Activated naive CD4-positive, alpha-beta T cell (primary cell): ENCODE measurements around the gene UGT1A7.
"Not testable (repeated sequence)": the region's sequence is repeated elsewhere in the genome, so short reads cannot be mapped to it uniquely, and the experiment has no call there.

ENCODE experiments used
- DNase-seq, 4 experiments: peaks; one replicate each; lab custom pipeline; 2025; lab: John Stamatoyannopoulos, UW

UGT1A7 gene

DNA sequence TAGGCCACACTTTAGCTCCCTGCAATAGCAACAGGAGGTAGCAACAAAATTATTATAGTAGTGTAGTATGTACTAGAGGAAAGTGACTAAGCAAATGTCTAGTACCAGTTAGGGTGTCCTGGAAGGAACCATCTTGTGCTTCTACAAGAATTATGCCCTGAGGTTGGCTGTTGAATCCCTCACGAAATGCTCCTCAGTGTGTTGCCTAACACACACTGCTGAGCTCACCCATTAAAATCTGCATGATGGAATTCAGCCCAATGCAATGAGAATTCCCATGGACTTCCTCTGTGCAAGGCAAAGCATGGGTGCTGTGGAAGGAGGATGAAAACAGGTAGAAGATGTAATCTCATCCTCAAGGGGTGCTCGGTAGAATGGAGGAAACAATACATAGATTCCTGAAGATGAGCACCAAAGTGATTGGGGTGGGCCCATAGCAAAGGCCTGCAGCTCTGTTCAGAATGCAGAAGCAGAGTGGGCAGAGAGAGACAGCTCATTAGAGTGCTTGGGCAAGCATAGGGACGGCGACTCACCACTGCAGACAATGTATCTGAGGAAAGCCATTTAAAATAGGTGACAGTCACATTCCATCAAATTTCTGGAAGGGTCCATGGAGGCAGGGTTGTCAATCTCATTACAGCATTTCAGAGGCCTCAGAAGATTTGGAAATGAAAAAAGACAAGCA is 1.2 kb upstream of the UGT1A7 start:
- DNase-seq = no peak

DNA sequence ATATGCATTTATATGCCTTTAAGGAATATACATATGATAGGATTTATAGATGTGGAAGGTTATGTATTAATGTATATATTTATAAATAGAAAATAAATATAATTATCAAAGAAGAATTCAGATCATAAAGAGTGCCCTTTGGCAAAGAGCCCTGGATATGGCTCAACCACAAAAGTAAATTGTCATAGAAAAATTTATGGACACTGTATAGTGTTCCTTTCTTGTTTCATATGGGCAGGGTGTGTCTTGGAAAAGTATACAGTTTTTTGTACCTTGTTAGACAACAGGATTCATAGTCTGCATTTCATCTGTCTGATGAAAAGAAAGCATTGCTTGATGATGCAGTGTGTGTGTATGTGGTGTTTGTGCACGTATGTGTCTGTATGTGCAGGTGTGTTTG is 2.9 kb downstream of the UGT1A7 start:
- no peak for DNase-seq

DNA sequence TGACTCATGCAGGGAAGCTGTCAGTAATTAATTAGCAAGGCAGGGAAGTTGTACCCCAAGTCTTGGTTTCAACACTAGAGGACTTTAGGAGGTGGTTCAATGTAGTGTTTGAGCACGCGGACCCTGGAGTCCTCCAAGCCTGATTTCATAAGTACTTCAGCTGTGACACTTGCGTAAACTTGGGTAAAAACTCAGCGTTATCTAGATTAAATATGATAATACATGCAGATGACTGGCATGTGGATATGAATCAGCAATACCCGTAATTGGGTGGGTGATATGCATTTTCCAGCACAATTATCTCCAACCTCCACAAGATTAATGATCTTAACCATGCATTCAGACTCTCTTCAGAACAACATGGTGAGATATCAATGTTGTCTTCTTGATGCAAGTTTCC is 5.2 kb downstream of the UGT1A7 start:
- no peak for DNase-seq

DNA sequence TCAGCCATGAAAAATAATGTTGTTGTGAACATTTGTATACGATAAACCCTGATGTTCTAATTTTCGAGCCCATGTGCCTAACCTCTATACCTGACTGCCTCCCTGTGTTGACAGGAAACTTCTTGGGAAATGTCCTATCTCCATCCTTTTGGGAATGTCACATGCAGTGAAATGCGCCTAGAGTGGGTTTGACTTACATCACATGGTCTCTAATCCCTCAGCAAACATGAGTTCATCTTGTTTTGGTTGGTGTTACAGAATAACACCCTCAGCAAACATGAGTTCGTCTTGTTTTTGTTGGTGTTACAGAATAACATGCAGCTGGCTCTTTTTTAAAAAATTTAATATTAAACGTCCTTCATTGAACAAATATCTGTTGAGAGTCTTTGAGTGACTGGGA is 6.6 kb downstream of the UGT1A7 start:
- DNase-seq = no peak

DNA sequence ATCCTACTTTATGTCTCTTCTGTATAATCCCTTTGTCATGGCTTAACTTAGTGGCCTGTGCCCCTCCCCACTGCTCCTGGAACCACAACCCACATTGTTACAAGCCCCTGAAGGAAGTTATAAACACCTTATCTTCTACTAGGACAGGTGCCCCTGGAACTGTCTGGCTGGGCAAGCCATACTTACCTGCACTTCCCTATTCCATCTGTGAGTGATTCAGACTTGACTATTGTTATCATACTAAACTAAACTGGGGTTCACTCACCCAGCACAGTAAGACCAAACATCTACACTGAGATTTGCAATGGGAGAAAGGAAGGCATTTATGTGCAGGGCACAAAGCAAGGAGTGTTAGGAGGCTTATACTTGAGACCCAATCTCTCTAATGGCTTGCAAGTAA is 7.3 kb downstream of the UGT1A7 start:
- no peak for DNase-seq

DNA sequence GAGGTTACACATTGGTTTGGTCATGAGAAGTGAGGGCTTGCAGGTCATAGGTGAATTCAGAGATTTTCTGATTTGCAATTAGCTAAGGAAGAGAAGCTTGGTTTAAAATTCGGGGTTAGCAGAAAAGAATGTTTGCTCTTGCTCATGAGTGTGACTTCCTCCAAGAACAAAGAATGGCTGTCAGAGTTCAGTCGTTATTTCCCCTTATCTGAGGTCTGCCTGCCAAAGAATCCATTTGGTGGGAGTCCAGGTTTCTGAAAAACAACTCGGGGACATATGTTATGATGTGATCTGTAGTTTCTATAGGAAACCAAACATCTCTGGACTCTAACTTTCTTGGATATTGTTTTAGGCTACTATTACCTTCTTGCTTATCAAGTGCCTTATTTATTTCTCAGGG is 7.8 kb downstream of the UGT1A7 start:
- DNase-seq = no peak

DNA sequence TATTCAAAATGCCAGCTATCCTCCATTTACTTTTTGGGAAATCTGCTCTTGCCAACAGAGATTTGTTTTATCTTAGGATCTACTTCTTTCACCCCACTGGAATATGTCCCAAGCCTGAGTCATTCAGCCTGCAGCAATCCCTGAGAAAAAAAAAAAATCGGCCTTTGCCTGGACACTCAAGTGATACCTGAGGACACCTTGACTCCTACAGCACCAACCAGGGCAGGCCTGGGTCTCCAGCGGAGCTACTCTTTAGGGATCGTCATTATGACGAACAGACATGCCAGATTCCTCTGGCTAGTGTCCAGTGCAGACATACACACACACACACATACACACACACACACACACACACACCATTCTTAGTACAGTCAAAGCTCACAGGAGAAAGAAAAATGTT is 8.7 kb downstream of the UGT1A7 start:
- no peak for DNase-seq

DNA sequence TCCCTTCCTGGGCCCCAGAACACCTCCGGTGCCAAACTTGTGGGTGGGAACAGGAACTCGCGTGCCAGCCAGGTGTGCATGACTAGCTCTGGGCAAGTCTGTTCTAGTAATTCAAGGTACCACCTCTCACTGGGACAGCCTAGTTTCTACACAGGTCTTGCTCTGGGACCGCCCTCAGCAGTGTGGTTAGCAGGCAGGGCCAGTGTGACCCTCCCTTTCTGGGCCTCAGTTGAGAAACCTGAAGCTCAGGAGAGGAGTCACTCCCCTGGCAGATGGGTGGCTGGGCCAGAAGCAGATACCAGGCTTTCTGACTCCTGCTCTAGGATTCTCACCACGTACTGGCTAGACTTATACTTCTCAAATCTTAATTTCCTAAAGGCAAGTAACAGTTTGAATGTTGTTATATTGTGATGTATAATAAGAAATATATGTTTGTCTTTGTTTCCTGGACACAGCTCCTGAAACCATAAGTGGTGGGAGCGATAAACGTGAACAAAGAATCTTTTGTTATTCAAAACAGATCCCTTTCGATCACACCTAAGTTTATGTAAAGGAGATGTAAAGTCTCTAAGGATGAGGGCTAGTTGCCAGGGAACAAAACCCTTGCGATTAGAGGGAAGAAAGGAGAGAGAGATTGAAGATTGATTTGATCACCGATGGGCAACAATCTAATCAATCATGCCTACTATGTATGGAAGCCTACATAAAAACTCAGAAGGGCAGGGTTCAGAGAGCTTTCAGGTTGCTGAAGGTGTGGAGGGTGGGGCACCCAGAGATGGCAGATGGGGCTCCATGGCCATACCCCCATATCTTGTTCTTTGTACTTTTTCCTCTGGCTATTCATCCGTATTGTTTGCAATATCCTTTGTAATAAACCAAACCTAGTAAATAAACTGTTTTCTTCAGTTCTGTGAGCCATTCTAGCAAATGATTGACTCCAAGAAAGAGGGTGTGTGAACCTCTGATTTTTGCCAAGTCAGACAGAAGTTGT is 10.0 kb downstream of the UGT1A7 start:
- no peak for DNase-seq

DNA sequence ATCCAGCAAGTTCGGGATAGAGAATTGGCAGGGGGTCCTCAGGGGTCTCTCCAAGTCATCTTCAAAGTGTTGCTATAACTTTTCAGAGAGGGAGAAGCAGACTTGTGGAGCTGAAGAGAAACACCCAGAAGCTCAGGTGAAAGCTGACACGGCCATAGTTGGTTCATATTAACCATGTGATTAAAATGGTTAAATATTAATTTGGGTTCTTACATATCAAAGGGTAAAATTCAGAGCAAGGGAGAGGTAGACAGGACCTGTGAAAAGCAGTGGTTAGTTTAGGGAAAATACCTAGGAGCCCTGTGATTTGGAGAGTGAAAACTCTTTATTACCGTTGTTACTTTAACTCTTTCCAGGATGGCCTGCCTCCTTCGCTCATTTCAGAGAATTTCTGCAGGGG is 10.9 kb downstream of the UGT1A7 start, which contains the start of gene UGT1A6:
Gene UGT1A6, plus strand, starts transcription at position 243 of the 400 bp plus-strand sequence. Its CDS starts 115 bp downstream, at position 358.
- no peak for DNase-seq

DNA sequence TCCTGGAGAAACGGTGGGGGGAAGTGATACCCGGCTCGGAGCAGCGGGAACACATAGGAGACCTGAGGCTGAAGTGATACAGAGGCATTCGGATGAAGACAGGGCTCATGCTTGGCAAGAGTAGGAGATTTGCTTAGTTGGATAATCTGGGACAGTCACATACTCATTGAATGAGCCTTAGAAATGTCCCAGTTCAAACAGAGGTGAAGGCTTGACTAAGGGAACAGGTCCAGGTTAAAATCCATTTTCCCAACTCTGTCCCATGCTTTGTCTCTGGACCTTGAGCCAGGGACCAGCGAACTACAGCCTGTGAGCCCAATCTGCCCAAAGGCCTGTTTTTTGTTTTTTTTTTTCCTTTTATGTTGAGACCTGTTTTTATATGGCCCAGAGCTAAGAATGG is 12.3 kb downstream of the UGT1A7 start:
- no peak for DNase-seq

DNA sequence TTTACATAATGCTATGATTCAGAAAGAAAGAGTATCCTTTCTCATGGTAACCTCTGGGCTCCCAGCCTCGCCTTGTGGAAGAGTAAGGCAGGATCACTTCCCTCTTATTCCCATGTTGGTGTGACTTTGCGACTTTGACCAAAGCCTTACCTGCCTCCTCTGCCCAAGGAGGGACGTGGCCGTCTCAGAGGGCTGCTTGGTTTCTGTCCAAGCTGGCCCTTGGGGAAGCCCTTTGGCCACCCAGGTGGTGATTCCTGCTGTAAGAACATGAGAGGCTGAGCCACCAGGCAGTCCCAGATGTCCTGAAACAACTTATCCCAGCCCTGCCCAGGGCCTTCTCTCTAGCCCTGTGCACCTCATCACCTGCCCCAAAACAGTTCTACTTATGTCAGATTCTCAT is 17.0 kb downstream of the UGT1A7 start:
- no peak for DNase-seq

DNA sequence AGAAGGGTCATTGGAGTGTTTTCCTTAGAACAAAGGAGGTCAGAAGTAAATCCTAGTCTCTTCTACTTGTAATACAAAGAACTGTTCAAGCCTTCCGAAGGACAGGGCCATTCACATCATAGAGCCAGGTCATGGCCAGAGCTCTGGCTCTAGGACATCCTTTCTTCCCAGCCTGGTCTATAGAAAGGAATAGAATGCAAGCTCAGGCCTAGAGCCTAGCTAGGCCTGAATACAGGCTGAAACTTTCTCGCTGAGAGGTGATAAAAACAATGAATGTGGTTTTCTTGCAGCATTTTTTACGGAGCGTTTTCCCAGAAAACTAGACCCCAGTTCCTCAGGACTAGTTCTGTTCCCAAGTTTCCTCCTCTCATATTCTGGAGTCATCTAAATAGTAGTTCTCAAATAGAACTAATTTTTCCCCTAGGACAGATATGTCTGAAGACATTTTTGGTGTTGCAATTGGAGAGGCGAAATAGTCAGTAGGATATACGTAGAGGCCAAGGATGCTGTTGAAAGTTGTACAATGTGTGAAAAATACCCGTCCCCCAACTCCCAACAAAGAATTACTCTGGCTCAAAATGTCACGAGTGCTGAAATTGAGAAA is 17.8 kb downstream of the UGT1A7 start:
- no peak for DNase-seq

DNA sequence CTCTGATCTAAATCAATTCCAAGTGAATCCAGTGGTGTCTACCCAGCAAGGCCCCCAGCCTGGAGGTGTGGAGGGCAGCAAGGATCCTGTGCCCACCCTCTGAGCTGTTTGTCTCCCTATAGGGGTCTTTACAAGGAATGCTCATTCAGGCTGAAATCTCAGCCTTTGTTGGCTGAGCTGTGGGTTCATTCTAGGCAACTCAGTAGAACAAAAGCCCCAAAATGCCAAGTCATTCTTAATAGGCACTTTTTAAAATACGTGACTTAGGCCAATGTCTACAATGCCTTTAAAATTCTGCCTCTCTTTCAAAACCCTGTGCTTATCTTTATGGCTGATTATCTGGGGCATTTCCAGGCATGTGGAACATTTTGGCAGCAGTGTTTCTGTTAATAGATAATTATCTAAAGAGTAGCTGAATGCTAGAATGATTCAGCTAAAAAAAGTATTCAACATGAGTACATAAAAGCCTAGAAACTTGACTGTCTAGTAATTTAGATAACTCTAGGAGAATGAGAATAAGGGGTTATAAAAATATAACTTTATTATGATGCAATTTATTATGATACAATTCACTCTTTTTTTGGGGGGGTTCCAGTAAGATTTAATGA is 18.4 kb downstream of the UGT1A7 start:
- DNase-seq = no peak

DNA sequence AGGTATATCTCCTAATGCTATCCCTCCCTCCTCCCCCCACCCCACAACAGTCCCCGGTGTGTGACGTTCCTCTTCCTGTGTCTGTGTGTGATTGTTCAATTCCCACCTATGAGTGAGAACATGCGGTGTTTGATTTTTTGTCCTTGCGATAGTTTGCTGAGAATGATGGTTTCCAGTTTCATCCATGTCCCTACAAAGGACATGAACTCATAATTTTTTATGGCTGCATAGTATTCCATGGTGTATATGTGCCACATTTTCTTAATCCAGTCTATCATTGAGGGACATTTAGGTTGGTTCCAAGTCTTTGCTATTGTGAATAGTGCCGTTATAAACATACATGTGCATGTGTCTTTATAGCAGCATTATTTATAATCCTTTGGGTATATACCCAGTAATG is 19.1 kb downstream of the UGT1A7 start:
- not testable (repeated sequence) for DNase-seq

DNA sequence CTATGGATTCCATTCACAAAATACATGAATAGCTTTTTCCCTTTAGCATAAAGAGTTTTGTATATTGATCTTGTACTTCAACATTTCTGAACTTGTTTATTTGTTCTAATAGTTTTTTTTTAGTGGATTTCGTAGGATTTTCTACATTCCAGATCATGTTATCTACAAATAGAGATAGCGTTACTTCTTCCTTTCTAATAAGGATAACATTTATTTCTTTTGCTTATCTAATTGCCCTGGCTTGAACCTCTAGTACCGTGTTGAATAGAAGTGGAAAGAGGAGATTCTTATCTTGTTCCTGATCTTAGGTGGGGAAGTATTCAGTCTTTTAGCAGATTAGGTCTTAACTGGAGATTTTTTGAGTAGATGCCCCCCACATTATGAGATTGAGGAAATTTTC is 20.5 kb downstream of the UGT1A7 start:
- no peak for DNase-seq

DNA sequence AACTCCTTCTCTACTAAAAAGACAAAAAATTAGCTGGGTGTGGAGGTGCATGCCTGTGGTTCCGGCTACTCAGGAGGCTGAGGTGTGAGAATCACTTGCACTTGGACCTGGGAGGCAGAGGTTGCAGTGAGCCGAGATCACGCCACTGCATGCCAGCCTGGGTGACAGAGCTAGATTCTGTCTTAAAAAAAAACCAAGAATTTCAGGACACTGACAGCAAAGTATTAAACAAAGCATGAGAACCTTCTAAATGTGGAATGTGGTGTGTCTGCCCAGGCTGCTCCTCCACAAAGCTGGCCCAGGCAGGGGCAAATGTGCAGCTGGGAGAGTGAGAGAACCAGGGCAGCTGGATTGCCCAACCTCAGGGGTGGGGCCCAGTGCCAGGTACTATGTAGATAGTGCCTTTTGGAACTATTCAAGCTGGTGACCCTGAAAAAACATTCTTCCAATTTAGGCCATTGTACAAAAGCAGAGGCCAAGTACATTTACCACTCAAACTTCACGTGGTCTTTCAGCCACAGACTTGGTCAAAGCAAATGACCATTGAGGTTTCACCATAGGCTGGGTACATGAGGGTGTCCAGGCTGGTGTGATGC is 24.3 kb downstream of the UGT1A7 start:
- DNase-seq = no peak

DNA sequence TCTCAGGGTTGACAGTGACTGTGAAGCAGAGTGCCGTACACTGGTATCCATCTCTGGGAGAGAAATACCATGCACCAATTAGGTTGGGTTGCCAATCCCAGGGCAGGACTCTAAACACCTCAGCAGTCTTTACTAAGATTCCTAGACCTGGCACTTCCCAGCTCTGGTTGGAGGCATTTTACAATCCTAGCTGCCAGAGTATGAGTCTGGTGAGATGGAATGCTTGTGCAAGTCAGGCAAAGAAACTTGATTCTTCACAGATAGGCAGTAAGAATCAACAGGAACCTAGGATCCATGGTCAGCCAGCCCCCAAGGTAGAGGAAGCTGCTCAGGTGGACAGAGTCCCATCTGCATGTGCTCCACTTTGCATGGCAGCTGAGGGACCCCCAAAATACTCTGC is 25.0 kb downstream of the UGT1A7 start:
- no peak for DNase-seq

DNA sequence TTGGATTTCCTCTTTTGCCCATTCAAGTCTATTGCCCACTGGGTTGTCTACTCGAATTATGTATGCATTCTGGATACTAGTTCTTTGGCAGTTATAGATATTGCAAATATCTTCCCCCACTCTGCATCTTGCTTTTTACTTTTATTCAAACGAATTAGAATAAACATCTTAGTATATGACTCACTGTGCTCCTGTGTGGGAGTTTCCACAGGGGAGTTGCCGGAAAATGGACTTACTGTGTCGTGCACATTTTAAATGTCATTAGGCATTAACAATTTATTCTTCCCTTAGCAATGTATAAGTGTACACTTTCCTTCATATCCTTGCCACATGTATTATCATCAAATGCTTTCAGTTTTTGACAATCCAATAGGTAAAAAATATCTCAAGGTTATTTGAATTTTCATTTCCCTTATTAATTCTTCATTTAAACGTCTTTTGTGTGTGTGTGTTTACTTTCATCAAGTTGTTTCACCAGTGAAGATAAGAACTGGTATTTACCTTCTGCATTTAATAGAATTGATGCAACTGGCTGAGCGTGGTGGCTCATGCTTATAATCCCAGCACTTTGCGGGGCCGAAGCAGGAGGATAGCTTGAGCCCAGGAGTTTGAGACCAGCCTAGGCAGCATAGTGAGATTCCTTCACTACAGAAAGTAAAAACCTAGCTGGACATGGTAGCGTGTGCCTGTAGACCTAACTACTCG is 26.4 kb downstream of the UGT1A7 start:
- no peak for DNase-seq

DNA sequence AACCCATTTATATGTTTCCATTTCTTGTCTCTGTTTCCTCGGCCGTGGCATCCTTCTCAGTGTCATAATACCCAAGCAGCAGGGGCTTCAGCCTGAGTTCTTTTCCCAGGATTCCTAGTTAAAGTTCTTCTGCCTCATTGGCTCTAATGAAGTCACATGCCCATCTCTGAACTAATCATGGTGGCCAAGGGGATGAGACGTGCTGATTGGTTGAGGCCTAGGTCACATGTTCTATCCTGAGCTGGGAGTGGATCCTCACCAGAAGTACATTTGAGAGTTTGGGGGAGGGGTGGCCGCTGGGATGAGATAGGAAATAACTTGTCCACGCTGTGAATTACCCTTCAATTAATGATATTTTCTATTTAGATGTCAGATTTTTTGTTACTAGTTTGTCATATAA is 27.2 kb downstream of the UGT1A7 start:
- no peak for DNase-seq

DNA sequence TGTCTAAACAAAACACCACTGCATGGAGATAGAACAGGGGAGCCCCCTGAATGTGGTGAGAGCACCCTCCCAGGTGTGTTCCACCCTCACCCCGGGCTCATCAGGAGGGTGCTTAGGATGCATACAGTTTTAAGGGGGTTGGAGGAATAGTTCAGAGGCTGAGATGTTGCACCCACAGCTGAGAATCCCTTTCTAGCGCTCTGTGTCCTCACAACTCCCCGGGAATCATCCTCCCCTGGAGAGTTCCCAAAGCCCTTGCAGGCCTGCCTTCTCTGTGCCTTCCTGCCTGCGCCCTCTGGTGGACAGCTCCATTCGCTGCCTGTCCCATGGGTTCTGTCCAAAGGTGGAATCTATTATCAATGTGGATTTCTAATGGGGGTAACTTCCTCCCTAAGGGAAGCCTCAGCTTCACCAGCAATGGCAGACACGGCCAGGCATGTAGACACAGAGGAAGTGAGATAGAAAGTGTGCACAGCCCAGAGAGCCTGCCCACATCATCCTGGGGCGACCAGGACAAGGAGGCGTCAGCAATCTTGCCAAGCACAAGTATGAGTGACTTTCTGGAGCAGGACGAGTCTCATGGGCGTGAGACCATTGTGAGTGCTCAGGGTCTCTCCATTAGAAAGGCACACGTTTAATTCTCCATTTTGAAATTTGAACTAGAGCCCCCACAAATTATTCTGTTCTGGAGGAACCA is 29.8 kb downstream of the UGT1A7 start:
- peak; percentile 9 to 55 (median 40) for DNase-seq
